H1 (cell line): Measurements from ENCODE around the gene MFAP5. TPM values are rescaled to one million over a fixed set of nuclear protein-coding genes. Genes with fewer than 3 reads are reported as not detected.

Experiments
- BRCA1 ChIP-seq: IDR thresholded peaks from 2 replicates; pipeline ENCODE4 v1.6.1; 2012; ENCODE audit warnings: low read depth, low read length, improper control_type of control experiment
- CBX5 ChIP-seq: fragments of 300-800, 300-1000 bp; sonication (generic); IDR thresholded peaks from 2 replicates; pipeline ENCODE4 v1.7.1; 2016; ENCODE audit warnings: antibody characterized with exemption, low read length, low read depth
- CHD2 ChIP-seq: IDR thresholded peaks from 2 replicates; pipeline ENCODE4 v1.6.1; 2012; ENCODE audit warnings: low read length, improper control_type of control experiment
- EGR1 ChIP-seq: IDR thresholded peaks from 2 replicates; pipeline ENCODE4 v1.6.1; 2011; ENCODE audit warnings: low read depth, low read length, borderline replicate concordance
- EP300 ChIP-seq, 2 experiments: IDR thresholded peaks; 1 replicate in 1 of 2; 2 replicates in 1 of 2; pipeline ENCODE4 v1.6.1; 2011 to 2012; ENCODE audit warnings: low read depth in 2 of 2, low read length in 2 of 2, mild to moderate bottlenecking in 2 of 2, borderline replicate concordance in 1 of 2, inconsistent platforms in 1 of 2, moderate library complexity in 1 of 2
- EZH2 ChIP-seq: fragments of 200-600 bp; sonication (generic); IDR thresholded peaks from 2 replicates; pipeline ENCODE4 v1.7.1; 2012; ENCODE audit warnings: low read depth, mild to moderate bottlenecking, moderate library complexity, low read length, inconsistent platforms; ENCODE audit not compliant: severe bottlenecking
- GABPA ChIP-seq: IDR thresholded peaks from 2 replicates; pipeline ENCODE4 v1.6.1; 2011; ENCODE audit warnings: mild to moderate bottlenecking, low read length, moderate library complexity, borderline replicate concordance; ENCODE audit not compliant: insufficient read depth
- GTF2F1 ChIP-seq: IDR thresholded peaks from 2 replicates; pipeline ENCODE4 v1.6.1; 2012; ENCODE audit warnings: low read depth, low read length, improper control_type of control experiment, borderline replicate concordance
- HDAC2 ChIP-seq, 2 experiments: fragments of 300-600 bp in 1 of 2; sonication (generic) in 1 of 2; IDR thresholded peaks; 2 replicates each; pipeline ENCODE4 v1.6.1; 2011 to 2012; ENCODE audit warnings: low read depth in 2 of 2, low read length in 2 of 2, mild to moderate bottlenecking in 2 of 2, moderate library complexity in 2 of 2, borderline replicate concordance in 1 of 2, inconsistent platforms in 1 of 2
- HDAC6 ChIP-seq: IDR thresholded peaks from one replicate; pipeline ENCODE4 v1.7.1; 2012; ENCODE audit warnings: low read depth, mild to moderate bottlenecking, inconsistent platforms, low read length, moderate library complexity
- KDM4A ChIP-seq: IDR thresholded peaks from one replicate; pipeline ENCODE4 v1.7.1; 2012; ENCODE audit warnings: low read depth, mild to moderate bottlenecking, moderate library complexity, low read length, inconsistent platforms; ENCODE audit not compliant: severe bottlenecking
- KDM5A ChIP-seq: fragments of 200-600 bp; IDR thresholded peaks from 2 replicates; pipeline ENCODE4 v1.7.1; 2012; ENCODE audit warnings: mild to moderate bottlenecking, low read length, inconsistent platforms, mixed read lengths
- NRF1 ChIP-seq: IDR thresholded peaks from 2 replicates; pipeline ENCODE4 v1.6.1; 2011; ENCODE audit warnings: mild to moderate bottlenecking, low read depth, low read length, improper control_type of control experiment
- PHF8 ChIP-seq: fragments of 200-600 bp; sonication (generic); conservative IDR thresholded peaks from 2 replicates; pipeline ENCODE4 v1.7.1; 2012; ENCODE audit warnings: low read depth, mild to moderate bottlenecking, inconsistent platforms, low read length, moderate library complexity
- POU5F1 ChIP-seq: IDR thresholded peaks from 2 replicates; pipeline ENCODE4 v1.6.1; 2011; ENCODE audit warnings: low read depth, mild to moderate bottlenecking, low read length, moderate library complexity
- RBBP5 ChIP-seq: IDR thresholded peaks from 2 replicates; pipeline ENCODE4 v1.7.1; 2012; ENCODE audit warnings: low read depth, mild to moderate bottlenecking, inconsistent platforms, low read length, moderate library complexity, borderline replicate concordance
- SIN3A ChIP-seq, 2 experiments: IDR thresholded peaks in 1 of 2; conservative IDR thresholded peaks in 1 of 2; 2 replicates each; pipeline ENCODE4 v1.6.1; 2011 to 2012; ENCODE audit warnings: low read length in 2 of 2, improper control_type of control experiment in 1 of 2, low read depth in 1 of 2, mild to moderate bottlenecking in 1 of 2
- SIX5 ChIP-seq: IDR thresholded peaks from 2 replicates; pipeline ENCODE4 v1.6.1; 2011; ENCODE audit warnings: mild to moderate bottlenecking, low read depth, low read length
- SP1 ChIP-seq: IDR thresholded peaks from 2 replicates; pipeline ENCODE4 v1.6.1; 2011; ENCODE audit warnings: low read depth, low read length
- SP2 ChIP-seq: IDR thresholded peaks from 2 replicates; pipeline ENCODE4 v1.6.1; 2012; ENCODE audit warnings: mild to moderate bottlenecking, low read length, inconsistent platforms
- SUZ12 ChIP-seq: fragments of 200-600 bp; sonication (generic); IDR thresholded peaks from 2 replicates; pipeline ENCODE4 v1.6.1; 2012; ENCODE audit warnings: mild to moderate bottlenecking, inconsistent platforms, low read length, moderate library complexity, mixed read lengths
- TAF1 ChIP-seq: IDR thresholded peaks from 2 replicates; pipeline ENCODE4 v1.6.1; 2011; ENCODE audit warnings: mild to moderate bottlenecking, low read depth, low read length
- TCF12 ChIP-seq: IDR thresholded peaks from 2 replicates; pipeline ENCODE4 v1.6.1; 2011; ENCODE audit warnings: low read depth, mild to moderate bottlenecking, low read length
- polyA plus RNA-seq, 7 experiments: library from polyadenylated mRNA; depleted of rRNA in 3 of 7; stranded (reverse) in 5 of 7; unstranded in 2 of 7; fragments of >200 nt in 5 of 7; fragments of 200-250 nt in 2 of 7; gene quantifications; 1 replicate in 5 of 7; 2 replicates in 1 of 7; 4 replicates in 1 of 7; pipeline versions ENCODE4 v1.2.1 to v1.2.3, GENCODE V29; 2011 to 2013; ENCODE audit warnings: missing spikeins in 2 of 7, mixed read lengths in 2 of 7
- total RNA-seq: library from RNA; stranded (reverse); fragmentation: NEBNext Ultra II Directional; extraction: Animal tissue kit (Norgen Biotek cat#: 25700); gene quantifications from 2 replicates; pipeline ENCODE4 v1.2.1, GENCODE V29; 2021
- TF ChIP-seq, protein P1 (sequence below): IDR thresholded peaks from 2 replicates; pipeline ENCODE4 v1.6.1; 2012; ENCODE audit warnings: inconsistent platforms

Gene MFAP5
- total and polyA plus RNA-seq, 2 of the 8 experiments (the other 6 are each of a cell fraction or from before 2014, with no cell fraction given) = 0.60 to 0.86 TPM

DNA sequence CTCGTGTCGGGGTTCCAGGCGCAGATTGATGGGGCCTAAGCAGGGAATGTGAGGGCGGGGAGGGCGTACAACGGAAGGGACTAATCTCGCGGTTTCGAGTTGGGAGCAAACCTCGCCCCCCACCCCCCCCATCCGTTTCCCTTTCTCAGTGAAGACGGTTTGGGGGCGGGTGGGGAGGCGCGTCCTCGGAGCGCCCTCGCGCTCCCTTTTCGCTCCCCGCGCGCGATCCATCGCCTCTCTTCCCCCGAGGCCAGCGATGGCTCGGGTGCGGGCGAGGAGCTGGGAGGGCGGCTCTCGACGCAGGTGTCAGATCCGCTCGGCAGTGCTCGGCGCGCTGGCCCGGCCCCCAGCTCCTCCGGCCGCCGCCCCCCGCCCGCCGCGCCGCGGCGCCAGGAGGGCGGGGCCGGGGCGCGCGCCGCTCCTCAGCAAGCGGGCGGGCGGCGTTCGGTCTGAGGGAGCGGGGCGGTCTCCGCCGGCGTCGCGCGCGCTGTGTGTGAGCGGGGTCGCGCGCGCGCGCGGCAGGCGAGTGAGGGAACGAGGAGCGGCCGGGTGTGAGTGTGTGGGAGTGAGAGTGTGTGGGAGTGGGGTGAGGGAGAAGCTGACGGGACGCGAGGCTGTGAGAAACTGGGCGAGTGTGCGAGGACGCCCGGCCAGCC lies 35.0 kb upstream of the MFAP5 start, which contains the start of gene RIMKLB (continued):
- TF ChIP-seq BRCA1 (peak; percentile 55; the same call in 1 of the 2 replicates), KDM5A (no peak), POU5F1 (no peak), EZH2 (no peak), KDM4A (peak; percentile 36), HDAC2 (IDR thresholded peaks at IDR 0.05; ENCODE audit: borderline replicate concordance in 1 of 2, low read depth in 2 of 2, low read length in 2 of 2) (no peak), TCF12 (no peak), NRF1 (no peak), SIN3A (conservative IDR thresholded peaks at IDR 0.05 in 1 of 2, IDR thresholded peaks at IDR 0.05 in 1 of 2; ENCODE audit: low read depth in 1 of 2, low read length in 2 of 2) (no peak; a peak in 1 of 4 replicates), SUZ12 (no peak), CBX5 (no peak), RBBP5 (0 out of 2 replicates have a peak, but pooled peaks have one; percentile 87), GABPA (no peak), HDAC6 (no peak), GTF2F1 (no peak), SP1 (no peak), SP2 (no peak), EP300 (IDR thresholded peaks at IDR 0.05; ENCODE audit: borderline replicate concordance in 1 of 2, low read depth in 2 of 2, low read length in 2 of 2) (no peak), TAF1 (no peak), PHF8 (peak; percentile 74; the same call in 1 of the 2 replicates), SIX5 (no peak), EGR1 (no peak), CHD2 (peak; percentile 85)
- TF ChIP-seq, protein P1, sequence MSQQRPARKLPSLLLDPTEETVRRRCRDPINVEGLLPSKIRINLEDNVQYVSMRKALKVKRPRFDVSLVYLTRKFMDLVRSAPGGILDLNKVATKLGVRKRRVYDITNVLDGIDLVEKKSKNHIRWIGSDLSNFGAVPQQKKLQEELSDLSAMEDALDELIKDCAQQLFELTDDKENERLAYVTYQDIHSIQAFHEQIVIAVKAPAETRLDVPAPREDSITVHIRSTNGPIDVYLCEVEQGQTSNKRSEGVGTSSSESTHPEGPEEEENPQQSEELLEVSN = 0 out of 2 replicates have a peak, but pooled peaks have one; percentile 59
